KOPT-K1 (cell line): Measurements from ENCODE around the gene RTP4.
"Not testable (repeated sequence)": the region's sequence is repeated elsewhere in the genome, so short reads cannot be mapped to it uniquely, and the experiment has no call there.

ENCODE experiments used
- H3K27ac ChIP-seq: fragments of 200-600 bp; sonication (generic); 2 replicates; pipeline ENCODE4 v1.5.1; 2016; ENCODE audit warnings: antibody characterized with exemption, mild to moderate bottlenecking, low read depth, low read length; ENCODE audit not compliant: poor library complexity, severe bottlenecking
- H3K36me3 ChIP-seq: fragments of 200-600 bp; sonication (generic); 2 replicates; pipeline ENCODE4 v1.5.1; 2017; ENCODE audit warnings: antibody characterized with exemption, mild to moderate bottlenecking, low read length, moderate library complexity; ENCODE audit not compliant: insufficient read depth
- H3K9me3 ChIP-seq: fragments of 200-600 bp; sonication (generic); 2 replicates; pipeline ENCODE4 v1.5.1; 2017; ENCODE audit warnings: antibody characterized with exemption, low read length, mild to moderate bottlenecking; ENCODE audit not compliant: insufficient read depth, poor library complexity, severe bottlenecking

Gene RTP4

DNA sequence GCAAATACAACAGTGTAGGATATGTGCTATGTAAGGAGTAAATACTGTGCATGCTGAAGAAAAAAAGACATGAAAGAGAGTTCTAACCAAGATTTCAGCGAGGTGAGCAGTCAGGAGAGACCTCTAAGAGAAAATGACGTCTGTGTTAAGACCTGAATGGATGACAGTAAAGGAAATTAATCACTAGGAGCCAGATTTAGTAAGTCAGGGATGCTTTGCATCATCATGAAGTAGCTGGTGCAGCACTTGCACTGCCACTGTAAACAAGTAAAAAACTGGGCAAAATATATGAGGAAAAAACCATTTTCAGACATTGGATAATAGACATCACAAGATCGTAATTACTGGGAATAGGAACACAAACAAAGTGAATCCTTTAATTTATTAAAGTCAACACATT is 32.6 kb downstream of the RTP4 start:
- Histone ChIP-seq H3K9me3 (no peaks in the 10 kb centered on the region), H3K36me3 (no peaks in the 10 kb centered on the region), H3K27ac (no peak overlapping the region)

DNA sequence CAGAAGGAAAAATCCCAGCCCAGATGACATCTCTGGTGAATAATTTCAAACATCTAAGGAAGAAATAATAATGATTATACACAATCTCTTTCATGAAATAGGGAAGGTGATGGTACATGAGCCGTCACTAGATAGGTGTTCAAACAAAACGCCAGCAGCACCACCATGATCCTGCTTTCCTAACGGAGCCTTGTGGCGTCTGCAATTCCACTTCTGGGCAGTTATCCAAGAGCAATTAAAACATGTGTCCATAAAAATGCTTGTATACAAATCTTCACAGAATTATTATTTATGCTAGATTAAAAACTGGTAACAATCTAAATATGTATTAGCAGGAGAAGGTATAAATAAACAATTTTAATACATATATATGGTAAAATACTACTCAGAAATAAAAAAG is 33.7 kb downstream of the RTP4 start:
- Histone ChIP-seq H3K36me3 (no peaks in the 10 kb centered on the region), H3K27ac (no peak overlapping the region), H3K9me3 (no peaks in the 10 kb centered on the region)

GRCh38 chr3:187403768-187404288 is 35.6 kb downstream of the RTP4 start:
- H3K27ac ChIP-seq = no peak overlapping the region
- no peaks in the 10 kb centered on the region for H3K36me3 ChIP-seq
- H3K9me3 ChIP-seq = no peaks in the 10 kb centered on the region

DNA sequence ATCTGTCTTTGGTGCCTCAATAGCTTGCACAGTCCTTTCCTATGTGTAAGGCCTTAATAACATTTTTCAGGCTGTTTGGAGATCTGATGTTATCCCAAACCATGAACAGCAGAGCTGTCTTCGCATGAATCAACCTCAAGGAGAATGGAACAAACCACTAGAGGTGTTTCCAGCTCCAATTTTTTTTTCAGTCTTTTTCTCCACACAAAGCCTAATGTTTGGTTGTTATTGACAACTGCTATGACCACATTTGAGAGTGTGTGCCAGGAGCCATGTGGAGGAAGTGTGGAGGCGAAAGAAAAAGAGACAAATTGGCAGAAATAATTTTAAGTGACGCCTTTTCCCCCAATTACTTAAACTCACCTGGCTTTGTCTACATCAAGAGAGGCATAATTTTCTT is 38.7 kb downstream of the RTP4 start:
- no peaks in the 10 kb centered on the region for H3K36me3 ChIP-seq
- no peaks in the 10 kb centered on the region for H3K9me3 ChIP-seq
- no peak overlapping the region for H3K27ac ChIP-seq

GRCh38 chr3:187411991-187412781 is 44.0 kb downstream of the RTP4 start:
- H3K27ac ChIP-seq, H3K36me3 ChIP-seq, H3K9me3 ChIP-seq: not testable (repeated sequence)
